Measurements from ENCODE around the gene CCNB2.

GRCh38 chr15:59074607-59075006, 30.3 kb upstream of the CCNB2 start:
- TF ChIP-seq EZH2 (IDR thresholded peaks at IDR 0.05; ENCODE audit: low read length, missing control alignments): no peak
- no peak for TF ChIP-seq CTCF (conservative IDR thresholded peaks at IDR 0.05 in 1 of 2, IDR thresholded peaks at IDR 0.05 in 1 of 2; ENCODE audit: low read depth in 1 of 2, low read length in 2 of 2)
